DND-41 (cell line): ENCODE results near the gene WRAP73.
"Not testable (repeated sequence)": the region's sequence is repeated elsewhere in the genome, so short reads cannot be mapped to it uniquely, and the experiment has no call there.

Experiments
- CTCF ChIP-seq: IDR thresholded peaks from 2 replicates; pipeline ENCODE4 v1.5.1; 2012; ENCODE audit warnings: borderline replicate concordance, low read length, moderate library complexity, mild to moderate bottlenecking; ENCODE audit not compliant: poor library complexity, severe bottlenecking; ENCODE audit errors: extremely low read depth
- EZH2 ChIP-seq: IDR thresholded peaks from 3 replicates; pipeline ENCODE4 v1.6.1; 2012; ENCODE audit warnings: borderline replicate concordance, low read depth, mild to moderate bottlenecking, moderate library complexity, low read length, inconsistent platforms; ENCODE audit not compliant: severe bottlenecking

- not testable (repeated sequence) for TF ChIP-seq EZH2, CTCF
Observed at GRCh38 chr1:3585353-3585868, 64.5 kb downstream of the WRAP73 start.
